GM21360 (cell line): Measurements from ENCODE around the gene SRC.
"Not testable (repeated sequence)": the region's sequence is repeated elsewhere in the genome, so short reads cannot be mapped to it uniquely, and the experiment has no call there.

Experiments
- ATAC-seq: cut with Tn5 transposase; IDR thresholded peaks from one replicate; pipeline ENCODE4 v1.9.1; 2021; ENCODE audit warnings: mild to moderate bottlenecking, moderate library complexity; ENCODE audit not compliant: unreplicated experiment

SRC gene

DNA sequence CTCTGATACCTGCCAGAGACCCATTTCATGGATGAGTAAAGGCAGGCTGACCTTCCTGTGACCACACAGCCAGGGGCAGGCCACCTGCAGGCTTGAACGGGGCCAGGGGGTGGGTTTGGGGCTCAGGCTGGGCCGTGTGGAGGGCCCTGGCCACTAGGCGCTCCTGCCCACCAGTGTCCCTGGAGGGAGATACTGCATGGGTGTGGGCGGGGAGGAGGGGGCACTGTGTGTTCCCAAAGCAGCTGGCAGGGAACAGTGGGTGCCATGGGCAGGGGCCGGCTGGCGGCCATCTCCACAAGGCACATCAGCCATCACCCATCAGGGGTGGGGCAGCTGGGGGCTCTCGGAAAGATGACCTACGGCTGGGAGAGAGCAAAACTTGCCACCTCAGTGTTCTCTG, 15.4 kb downstream of the SRC start:
- ATAC-seq = no peak

DNA sequence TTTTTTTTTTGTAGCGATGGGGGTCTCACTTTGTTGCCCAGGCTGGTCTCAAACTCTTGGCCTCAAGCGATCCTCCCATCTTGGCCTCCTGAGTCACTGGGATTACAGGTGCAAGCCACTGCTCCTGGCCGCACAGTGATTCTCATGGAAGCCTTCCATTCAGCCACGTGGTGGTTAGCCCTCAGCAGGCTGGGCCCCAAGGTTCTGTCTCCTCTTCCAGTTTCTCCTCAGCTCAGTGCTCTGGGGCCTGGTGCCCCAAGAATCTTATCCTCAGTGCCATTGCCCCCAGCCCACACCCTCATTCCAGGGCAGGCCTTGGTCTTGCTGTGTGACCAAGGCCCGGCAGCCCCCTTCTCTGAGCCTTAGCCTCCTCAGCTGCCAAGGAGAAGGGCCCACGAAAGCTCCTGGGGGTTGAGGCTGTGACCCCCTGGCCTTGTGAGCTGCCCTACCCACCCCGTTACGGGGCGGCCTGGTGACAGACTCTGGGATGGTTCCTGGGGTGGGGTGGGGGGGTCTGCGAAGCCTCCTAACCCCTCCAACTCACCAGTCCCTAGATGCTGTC, 16.4 kb downstream of the SRC start:
- no peak for ATAC-seq

GRCh38 chr20:37362821-37363220, 16.9 kb downstream of the SRC start:
- ATAC-seq = no peak

GRCh38 chr20:37363221-37364012, 17.5 kb downstream of the SRC start:
- ATAC-seq = no peak

DNA sequence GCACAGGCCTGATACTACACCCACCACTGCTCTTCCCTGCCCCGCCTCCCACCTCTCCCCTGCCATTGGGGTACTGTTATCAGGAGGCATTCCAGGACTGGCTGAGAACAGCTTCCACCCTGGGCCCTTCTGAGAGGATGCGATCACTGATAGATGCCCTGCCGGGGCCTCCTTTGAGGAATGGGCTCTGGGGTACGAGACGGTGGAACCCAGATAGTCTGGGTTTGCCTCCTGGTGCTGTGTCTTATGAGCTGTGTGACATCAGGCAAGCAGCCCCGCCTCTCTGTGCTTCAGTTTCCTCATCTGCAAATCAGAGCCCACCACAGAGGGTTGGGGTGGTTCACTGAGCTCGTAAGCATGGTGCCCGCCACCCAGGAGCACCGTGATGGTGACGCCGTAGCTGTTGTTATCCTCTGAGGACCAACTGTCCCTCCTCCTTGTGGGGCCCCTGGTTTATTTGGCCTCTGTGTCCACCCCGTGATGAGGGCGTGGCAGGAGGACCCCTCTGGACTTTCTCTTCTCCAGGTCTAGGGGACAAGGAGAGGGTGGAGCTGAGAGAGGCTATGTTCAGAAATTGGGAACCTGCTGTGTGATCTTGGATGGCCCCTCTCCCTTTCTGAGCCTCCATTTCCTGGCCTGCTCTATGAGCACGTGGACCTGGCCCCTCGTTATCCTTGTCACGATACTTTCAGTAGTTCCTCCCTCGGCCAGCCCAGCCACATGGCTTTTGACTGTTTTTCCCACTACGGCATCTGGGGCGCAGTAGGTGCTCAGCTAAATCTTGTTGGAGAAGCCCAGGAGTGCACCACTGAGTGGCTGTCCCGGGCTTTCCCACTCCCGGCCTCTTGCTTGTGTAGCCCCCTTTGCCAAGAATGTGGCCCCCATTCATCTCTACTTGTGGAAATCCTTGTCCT, 18.3 kb downstream of the SRC start:
- ATAC-seq = no peak

- ATAC-seq = no peak
Observed at GRCh38 chr20:37364927-37365272, 19.0 kb downstream of the SRC start.

GRCh38 chr20:37365760-37366638, 20.1 kb downstream of the SRC start:
- peak; percentile 71 for ATAC-seq

- ATAC-seq = no peak
Observed at GRCh38 chr20:37366743-37367142, 20.8 kb downstream of the SRC start.

DNA sequence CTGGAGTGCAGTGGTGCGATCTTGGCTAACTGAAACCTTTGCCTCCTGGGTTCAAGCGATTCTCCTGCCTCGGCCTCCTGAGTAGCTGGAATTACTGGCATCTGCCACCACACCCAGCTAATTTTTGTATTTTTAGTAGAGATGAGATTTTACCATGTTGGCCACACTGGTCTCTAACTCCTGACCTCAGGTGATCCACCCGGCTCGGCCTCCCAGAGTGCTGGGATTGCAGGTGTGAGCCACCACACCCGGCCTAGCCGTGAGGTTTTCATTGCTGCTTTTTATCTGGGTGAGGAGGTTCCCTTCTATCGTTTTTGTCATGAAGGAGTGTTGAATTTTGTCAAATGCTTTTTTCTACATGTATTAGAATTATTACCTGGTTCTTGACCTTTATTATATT, 23.9 kb downstream of the SRC start:
- ATAC-seq = no peak

- ATAC-seq = not testable (repeated sequence)
Observed at GRCh38 chr20:37371845-37372244, 25.9 kb downstream of the SRC start.

DNA sequence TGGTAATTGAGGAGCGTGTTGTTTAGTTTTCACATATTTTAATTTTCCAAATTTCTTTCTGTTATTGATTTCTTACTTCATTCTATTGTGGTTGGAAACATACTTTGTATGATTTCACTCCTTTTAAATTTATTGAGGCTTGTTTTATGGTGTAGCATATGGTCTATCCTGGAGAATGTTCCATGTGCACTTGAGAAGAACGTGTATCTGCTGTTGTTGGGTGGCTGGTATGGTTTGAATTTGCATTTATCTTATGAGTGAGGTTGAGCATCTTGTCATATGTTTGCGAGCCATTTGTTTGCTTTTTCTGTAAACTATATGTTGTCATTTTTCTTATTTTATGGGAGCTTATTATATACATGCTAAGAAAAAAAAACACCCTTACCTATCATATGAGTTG, 26.5 kb downstream of the SRC start:
- ATAC-seq = no peak

GRCh38 chr20:37373020-37373598, 27.2 kb downstream of the SRC start:
- no peak for ATAC-seq

- no peak for ATAC-seq
Observed at GRCh38 chr20:37375227-37375626, 29.3 kb downstream of the SRC start.

DNA sequence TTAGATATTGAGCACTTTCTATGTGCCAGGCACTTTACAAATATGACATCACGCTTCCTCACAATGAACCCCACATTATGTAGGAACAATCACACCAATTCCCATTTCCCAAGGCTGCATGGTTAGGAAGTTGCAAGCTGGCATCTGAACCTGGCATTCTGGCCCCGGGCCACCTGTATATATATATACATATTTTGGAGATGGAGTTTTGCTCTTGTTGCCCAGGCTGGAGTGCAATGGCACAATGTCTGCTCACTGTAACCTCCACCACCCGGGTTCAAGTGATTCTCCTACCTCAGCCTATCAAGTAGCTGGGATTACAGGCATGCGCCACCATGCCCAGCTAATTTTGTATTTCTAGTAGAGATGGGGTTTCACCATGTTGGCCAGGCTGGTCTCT, 30.4 kb downstream of the SRC start:
- no peak for ATAC-seq

DNA sequence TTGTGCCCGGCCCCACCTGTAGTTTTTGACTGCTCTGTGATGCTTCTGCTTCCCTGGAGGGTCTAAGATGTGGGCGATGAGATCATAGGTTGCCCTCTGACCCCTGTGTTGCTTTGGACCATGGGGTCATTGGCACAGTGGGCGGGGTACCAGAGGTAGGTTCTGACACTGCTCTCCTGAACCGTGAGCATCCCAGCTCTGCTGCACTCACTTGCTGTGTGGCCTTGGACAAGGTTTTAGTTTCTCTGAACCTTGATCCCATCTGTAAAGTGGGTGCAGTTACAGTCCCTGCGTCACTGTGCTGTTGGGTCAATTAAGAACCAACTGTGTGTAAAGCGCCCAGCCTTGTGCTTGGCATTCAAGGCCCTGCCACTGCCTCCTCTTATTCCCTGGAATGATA, 30.9 kb downstream of the SRC start:
- ATAC-seq = no peak

- no peak for ATAC-seq
Observed at GRCh38 chr20:37377346-37378081, 31.6 kb downstream of the SRC start.

- no peak for ATAC-seq
Observed at GRCh38 chr20:37378420-37378784, 32.5 kb downstream of the SRC start.

GRCh38 chr20:37378785-37379598, 33.1 kb downstream of the SRC start:
- ATAC-seq = no peak
